Common myeloid progenitor, CD34-positive (primary cell): ENCODE results near the gene NUDT3.

ENCODE experiments used
- CTCF ChIA-PET: fragments of 350-600 bp; sonication (Branson Sonifier 250); formaldehyde crosslinking; loops from one replicate; lab custom pipeline; 2021; ENCODE audit warnings: antibody characterized with exemption; lab: Charles Lee
- POLR2A ChIA-PET: fragments of 350-600 bp; sonication (Branson Sonifier 250); formaldehyde crosslinking; loops from one replicate; lab custom pipeline; 2021; ENCODE audit warnings: antibody characterized with exemption; lab: Charles Lee
- DNase-seq, 3 donors: peaks; one replicate each; pipeline versions ENCODE4 v3.0.0 to v3.0.0-alpha.2; 2013
- H3K27ac ChIP-seq, 2 experiments: 1 replicate in 1 of 2; 2 replicates in 1 of 2; pipeline ENCODE4 v1.7.0; 2013; ENCODE audit warnings: inconsistent platforms in 2 of 2, low read length in 2 of 2, mild to moderate bottlenecking in 2 of 2, low read depth in 1 of 2, moderate library complexity in 1 of 2; ENCODE audit not compliant: severe bottlenecking in 2 of 2, insufficient read depth in 1 of 2, poor library complexity in 1 of 2
- H3K27me3 ChIP-seq, 5 experiments: replicated peaks in 2 of 5; 1 replicate in 3 of 5; 2 replicates in 2 of 5; pipeline versions ENCODE4 v1.6.1 to v1.7.0; 2013; ENCODE audit warnings: low read length in 4 of 5, mild to moderate bottlenecking in 2 of 5, moderate library complexity in 2 of 5, inconsistent platforms in 1 of 5; ENCODE audit not compliant: insufficient read depth in 5 of 5, control insufficient read depth in 4 of 5
- H3K36me3 ChIP-seq, 4 experiments: 1 replicate in 2 of 4; 2 replicates in 2 of 4; pipeline versions ENCODE4 v1.6.1 to v1.7.0; 2013; ENCODE audit warnings: low read length in 3 of 4, control low read depth in 1 of 4, mild to moderate bottlenecking in 1 of 4; ENCODE audit not compliant: control insufficient read depth in 4 of 4, insufficient read depth in 4 of 4
- H3K4me1 ChIP-seq, 4 experiments: 1 replicate in 3 of 4; 2 replicates in 1 of 4; pipeline versions ENCODE4 v1.6.1 to v1.7.1; 2013; ENCODE audit warnings: low read length in 3 of 4, mild to moderate bottlenecking in 3 of 4, control low read depth in 1 of 4, inconsistent platforms in 1 of 4, moderate library complexity in 1 of 4; ENCODE audit not compliant: control insufficient read depth in 4 of 4, insufficient read depth in 4 of 4; ENCODE audit errors: control extremely low read depth in 1 of 4
- H3K4me3 ChIP-seq, 7 experiments: 1 replicate in 4 of 7; 2 replicates in 3 of 7; pipeline versions ENCODE4 v1.5.1 to v1.7.0; 2013; ENCODE audit warnings: mild to moderate bottlenecking in 7 of 7, low read length in 6 of 7, moderate library complexity in 6 of 7, inconsistent platforms in 2 of 7, low read depth in 2 of 7, control low read depth in 1 of 7; ENCODE audit not compliant: insufficient read depth in 4 of 7, control insufficient read depth in 1 of 7; ENCODE audit errors: extremely low read depth in 1 of 7
- H3K9me3 ChIP-seq, 5 experiments: 1 replicate in 4 of 5; 2 replicates in 1 of 5; pipeline versions ENCODE4 v1.6.1 to v1.7.1; 2013; ENCODE audit warnings: low read length in 4 of 5, mild to moderate bottlenecking in 2 of 5, inconsistent platforms in 1 of 5, low read depth in 1 of 5, moderate library complexity in 1 of 5; ENCODE audit not compliant: control insufficient read depth in 4 of 5, insufficient read depth in 2 of 5; ENCODE audit errors: control extremely low read depth in 1 of 5
- WGBS: methylation state at CpG from one replicate; pipeline ENCODE4 v1.1.5; 2013; ENCODE audit not compliant: insufficient coverage; 5-methylcytosine and 5-hydroxymethylcytosine counted together

NUDT3 gene

GRCh38 chr6:34236131-34236442 is 156.4 kb downstream of the NUDT3 start:
- no peaks in the 10 kb centered on the region for H3K9me3 ChIP-seq
- H3K27ac ChIP-seq = peak overlapping the region; percentile 58 to 83
- H3K27me3 ChIP-seq = no peaks in the 10 kb centered on the region
- peak in 2 of 3 donors; percentile 70 to 76 for DNase-seq
- POLR2A ChIA-PET = interaction anchor here (1.3 to 1.5 kb wide), 4 partner anchors 12 to 179 kb away, joined by 8 to 17 read pairs (median 11); partner anchors contain the start of gene SMIM29
- CTCF ChIA-PET = interaction anchor here (1.3 to 1.7 kb wide), 2 partner anchors 12 to 179 kb away, joined by 5 to 6 read pairs; no protein-coding TSS in a partner anchor
- 8% methylated on average over 11 of the region's 13 CpGs for WGBS
- peaks cover 0 to 17% (median 11%) of the 10 kb centered on the region in 4 experiments for H3K36me3 ChIP-seq
- peaks cover 2 to 41% (median 35%) of the 10 kb centered on the region in 4 experiments for H3K4me1 ChIP-seq
- H3K4me3 ChIP-seq = peak overlapping the region; percentile 28 to 87 (median 74)

GRCh38 chr6:34235307-34236130 is 156.9 kb downstream of the NUDT3 start:
- Histone ChIP-seq H3K27ac (peak overlapping the region; percentile 58 to 83), H3K36me3 (peaks cover 0 to 11% (median 6%) of the 10 kb centered on the region in 4 experiments), H3K4me3 (peak overlapping the region; percentile 28 to 87 (median 74)), H3K9me3 (no peaks in the 10 kb centered on the region), H3K4me1 (peaks cover 2 to 44% (median 36%) of the 10 kb centered on the region in 4 experiments), H3K27me3 (no peaks in the 10 kb centered on the region)
- WGBS = under 1% methylated on average over 44 of the region's 75 CpGs
- POLR2A ChIA-PET = interaction anchor here (1.3 to 1.5 kb wide), 3 partner anchors 12 to 179 kb away, joined by 8 to 17 read pairs (median 14); partner anchors contain the start of gene SMIM29
- DNase-seq = peak; percentile 85 to 94 (median 91)
- CTCF ChIA-PET = interaction anchor here (1.3 kb wide), 1 partner anchor 180 kb away, joined by 6 read pairs; no protein-coding TSS in a partner anchor

GRCh38 chr6:34234667-34235306 is 157.7 kb downstream of the NUDT3 start:
- Histone ChIP-seq H3K36me3 (peaks cover 0 to 4% (median 1%) of the 10 kb centered on the region in 4 experiments), H3K9me3 (no peaks in the 10 kb centered on the region), H3K4me3 (peak overlapping the region in 2 of 7 experiments; percentile 74 to 87), H3K4me1 (peaks cover 2 to 38% (median 32%) of the 10 kb centered on the region in 4 experiments), H3K27ac (no peak overlapping the region), H3K27me3 (no peaks in the 10 kb centered on the region)
- ChIA-PET POLR2A (no interaction called here), CTCF (no interaction called here)
- WGBS = 80% methylated on average over 30 of the region's 53 CpGs
- peak in 2 of 3 donors; percentile 43 to 44 for DNase-seq

GRCh38 chr6:34233867-34234266 is 158.6 kb downstream of the NUDT3 start:
- ChIA-PET POLR2A (no interaction called here), CTCF (interaction anchor here (0.7 to 1.8 kb wide), 2 partner anchors 10 kb away, joined by 3 to 7 read pairs; no protein-coding TSS in a partner anchor)
- no peaks in the 10 kb centered on the region for H3K36me3 ChIP-seq
- H3K27me3 ChIP-seq = no peaks in the 10 kb centered on the region
- DNase-seq = no peak
- WGBS = 98% methylated on average over 7 of the region's 7 CpGs
- no peak overlapping the region for H3K27ac ChIP-seq
- no peak overlapping the region for H3K4me3 ChIP-seq
- H3K4me1 ChIP-seq = peaks cover 2 to 30% (median 25%) of the 10 kb centered on the region in 4 experiments
- H3K9me3 ChIP-seq = no peaks in the 10 kb centered on the region

- 95% methylated on average over 5 of the region's 5 CpGs for WGBS
- Histone ChIP-seq H3K4me3 (no peak overlapping the region), H3K27ac (no peak overlapping the region), H3K4me1 (peaks cover 0 to 25% (median 16%) of the 10 kb centered on the region in 4 experiments), H3K36me3 (no peaks in the 10 kb centered on the region), H3K9me3 (no peaks in the 10 kb centered on the region), H3K27me3 (no peaks in the 10 kb centered on the region)
- ChIA-PET CTCF (interaction anchor here (1.2 to 1.8 kb wide), 2 partner anchors 9 to 11 kb away, joined by 5 to 7 read pairs; no protein-coding TSS in a partner anchor), POLR2A (no interaction called here)
- no peak for DNase-seq
Measured at GRCh38 chr6:34232901-34233300, 159.6 kb downstream of the NUDT3 start.

- H3K4me3 ChIP-seq = no peak overlapping the region
- no peaks in the 10 kb centered on the region for H3K27me3 ChIP-seq
- ChIA-PET CTCF (interaction anchor here (1.2 to 1.8 kb wide), 2 partner anchors 8 to 12 kb away, joined by 5 to 7 read pairs; no protein-coding TSS in a partner anchor), POLR2A (interaction anchor here (0.6 kb wide), 1 partner anchor 189 kb away, joined by 10 read pairs; no protein-coding TSS in a partner anchor)
- 99% methylated on average over 16 of the region's 17 CpGs for WGBS
- no peaks in the 10 kb centered on the region for H3K9me3 ChIP-seq
- peaks cover 0 to 37% (median 21%) of the 10 kb centered on the region in 4 experiments for H3K4me1 ChIP-seq
- no peak overlapping the region for H3K27ac ChIP-seq
- H3K36me3 ChIP-seq = no peaks in the 10 kb centered on the region
- DNase-seq = no peak
Measured at GRCh38 chr6:34231566-34232336, 160.7 kb downstream of the NUDT3 start.
